ENCODE measurements around the gene ENKD1.
A peak's percentile ranks its signal among the peaks of the same experiment; 100 is the strongest.

The ENKD1 gene

DNA sequence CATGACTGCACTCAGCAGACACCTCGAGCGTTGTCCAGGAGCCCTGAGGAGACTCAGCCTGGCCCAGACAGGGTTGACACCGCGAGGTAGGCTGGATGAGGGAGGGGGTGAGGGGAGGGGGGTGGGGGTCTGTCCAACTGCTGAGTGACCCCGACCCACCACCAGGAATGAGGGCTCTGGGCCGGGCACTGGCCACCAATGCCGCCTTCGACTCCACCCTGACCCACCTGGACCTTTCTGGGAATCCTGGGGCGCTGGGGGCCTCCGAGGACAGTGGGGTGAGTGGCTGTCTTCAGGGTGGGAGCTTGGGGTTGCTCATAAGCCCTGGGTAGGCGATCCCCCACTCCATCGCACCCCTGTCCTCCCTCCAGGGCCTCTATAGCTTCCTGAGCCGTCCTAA, 18.9 kb downstream of the ENKD1 start:
- TF ChIP-seq, protein P1, sequence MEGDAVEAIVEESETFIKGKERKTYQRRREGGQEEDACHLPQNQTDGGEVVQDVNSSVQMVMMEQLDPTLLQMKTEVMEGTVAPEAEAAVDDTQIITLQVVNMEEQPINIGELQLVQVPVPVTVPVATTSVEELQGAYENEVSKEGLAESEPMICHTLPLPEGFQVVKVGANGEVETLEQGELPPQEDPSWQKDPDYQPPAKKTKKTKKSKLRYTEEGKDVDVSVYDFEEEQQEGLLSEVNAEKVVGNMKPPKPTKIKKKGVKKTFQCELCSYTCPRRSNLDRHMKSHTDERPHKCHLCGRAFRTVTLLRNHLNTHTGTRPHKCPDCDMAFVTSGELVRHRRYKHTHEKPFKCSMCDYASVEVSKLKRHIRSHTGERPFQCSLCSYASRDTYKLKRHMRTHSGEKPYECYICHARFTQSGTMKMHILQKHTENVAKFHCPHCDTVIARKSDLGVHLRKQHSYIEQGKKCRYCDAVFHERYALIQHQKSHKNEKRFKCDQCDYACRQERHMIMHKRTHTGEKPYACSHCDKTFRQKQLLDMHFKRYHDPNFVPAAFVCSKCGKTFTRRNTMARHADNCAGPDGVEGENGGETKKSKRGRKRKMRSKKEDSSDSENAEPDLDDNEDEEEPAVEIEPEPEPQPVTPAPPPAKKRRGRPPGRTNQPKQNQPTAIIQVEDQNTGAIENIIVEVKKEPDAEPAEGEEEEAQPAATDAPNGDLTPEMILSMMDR (IDR thresholded peaks at IDR 0.05; ENCODE audit: low read depth, low read length): no peak
- no peak for DNase-seq (ENCODE audit: low read depth, low spot score)
- no peak overlapping the region for H3K4me3 ChIP-seq (ENCODE audit: low read depth, low read length)
- in situ Hi-C loops (cut with HindIII; ENCODE audit: low sequenced_read_pairs): no loop called here

DNA sequence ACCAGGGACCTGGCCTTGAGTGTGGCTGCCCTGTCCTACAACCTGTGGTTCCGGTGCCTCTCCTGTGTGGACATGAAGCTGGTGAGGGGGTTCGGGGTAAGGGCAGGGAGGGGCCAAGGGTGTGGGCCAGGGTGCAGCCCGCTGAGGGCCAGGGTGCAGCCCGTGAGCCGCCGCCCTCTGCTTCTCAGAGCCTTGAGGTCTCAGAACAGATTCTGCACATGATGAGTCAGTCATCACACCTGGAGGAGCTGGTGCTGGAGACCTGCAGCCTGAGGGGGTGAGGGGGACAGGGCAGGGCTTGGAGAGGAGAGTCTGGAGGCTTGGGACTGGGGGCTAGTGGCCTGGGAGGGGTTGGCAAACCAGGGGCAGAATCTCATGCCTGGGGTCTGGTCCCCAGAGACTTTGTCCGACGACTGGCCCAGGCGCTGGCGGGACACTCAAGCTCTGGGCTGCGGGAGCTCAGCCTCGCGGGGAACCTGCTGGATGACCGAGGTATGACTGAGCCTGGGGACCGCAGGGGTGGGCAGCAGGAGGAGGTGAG, 19.4 kb downstream of the ENKD1 start:
- in situ Hi-C loops (cut with HindIII; ENCODE audit: low sequenced_read_pairs): no loop called here
- no peak for DNase-seq (ENCODE audit: low read depth, low spot score)
- H3K4me3 ChIP-seq (ENCODE audit: low read depth, low read length): no peak overlapping the region
- TF ChIP-seq, protein P1 (IDR thresholded peaks at IDR 0.05; ENCODE audit: low read depth, low read length): no peak

DNA sequence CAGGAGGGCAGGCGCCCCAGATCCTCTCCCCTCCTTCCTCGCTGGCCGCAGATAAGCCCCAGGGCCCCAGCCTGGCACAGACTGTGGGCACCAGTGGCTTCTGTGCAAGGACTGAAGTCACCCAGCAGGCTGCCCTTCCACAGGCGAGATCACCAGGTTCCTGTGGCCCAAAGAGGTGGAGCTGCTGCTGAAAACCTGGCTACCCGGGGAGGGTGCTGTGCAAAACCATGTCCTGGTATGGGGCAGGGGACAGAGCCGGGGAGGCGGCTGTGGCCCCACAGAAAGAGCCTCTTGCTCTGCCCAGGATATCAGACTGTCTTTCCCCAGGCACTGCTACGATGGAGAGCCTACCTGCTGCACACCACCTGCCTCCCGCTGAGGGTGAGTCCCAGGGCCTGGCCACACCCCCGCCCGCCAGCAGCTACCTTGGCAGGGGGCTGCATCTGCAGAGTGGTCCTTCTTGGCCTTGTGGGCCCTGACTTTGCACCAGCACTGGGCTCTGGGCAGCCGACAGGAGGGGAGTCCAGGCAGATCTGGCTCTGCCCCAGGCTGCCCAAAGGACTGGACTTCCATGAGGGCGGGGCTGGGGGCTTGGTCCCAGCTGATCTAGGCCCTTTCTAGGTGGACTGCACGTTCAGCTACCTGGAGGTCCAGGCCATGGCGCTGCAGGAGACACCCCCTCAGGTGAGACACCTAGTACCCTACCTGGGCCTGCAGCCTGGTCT, 21.0 kb downstream of the ENKD1 start:
- in situ Hi-C loops (cut with HindIII; ENCODE audit: low sequenced_read_pairs): no loop called here
- H3K4me3 ChIP-seq (ENCODE audit: low read depth, low read length): no peak overlapping the region
- TF ChIP-seq, protein P1 (IDR thresholded peaks at IDR 0.05; ENCODE audit: low read depth, low read length): no peak
- DNase-seq (ENCODE audit: low read depth, low spot score): no peak

DNA sequence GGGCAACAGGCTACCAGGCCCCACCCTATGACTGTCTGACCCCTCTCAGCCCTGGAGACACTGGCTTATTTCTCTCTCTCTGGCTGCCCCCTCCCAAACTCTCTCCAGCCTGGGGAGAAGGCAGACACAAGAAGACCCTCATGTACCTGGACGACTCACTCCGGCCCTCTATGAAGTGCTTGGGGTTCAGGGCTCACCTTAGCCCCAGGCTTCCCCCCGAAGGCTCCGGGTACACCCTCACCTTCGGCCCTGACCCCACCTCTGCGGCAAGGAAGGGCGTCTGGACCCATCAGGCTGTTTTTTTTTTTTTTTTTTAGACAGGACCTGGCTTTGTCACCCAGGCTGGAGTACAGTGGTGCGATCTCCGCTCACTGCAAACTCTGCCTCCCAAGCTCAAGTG, 22.5 kb downstream of the ENKD1 start:
- in situ Hi-C loops (cut with HindIII; ENCODE audit: low sequenced_read_pairs): no loop called here
- no peak for DNase-seq (ENCODE audit: low read depth, low spot score)
- H3K4me3 ChIP-seq (ENCODE audit: low read depth, low read length): no peak overlapping the region
- TF ChIP-seq, protein P1 (IDR thresholded peaks at IDR 0.05; ENCODE audit: low read depth, low read length): no peak

DNA sequence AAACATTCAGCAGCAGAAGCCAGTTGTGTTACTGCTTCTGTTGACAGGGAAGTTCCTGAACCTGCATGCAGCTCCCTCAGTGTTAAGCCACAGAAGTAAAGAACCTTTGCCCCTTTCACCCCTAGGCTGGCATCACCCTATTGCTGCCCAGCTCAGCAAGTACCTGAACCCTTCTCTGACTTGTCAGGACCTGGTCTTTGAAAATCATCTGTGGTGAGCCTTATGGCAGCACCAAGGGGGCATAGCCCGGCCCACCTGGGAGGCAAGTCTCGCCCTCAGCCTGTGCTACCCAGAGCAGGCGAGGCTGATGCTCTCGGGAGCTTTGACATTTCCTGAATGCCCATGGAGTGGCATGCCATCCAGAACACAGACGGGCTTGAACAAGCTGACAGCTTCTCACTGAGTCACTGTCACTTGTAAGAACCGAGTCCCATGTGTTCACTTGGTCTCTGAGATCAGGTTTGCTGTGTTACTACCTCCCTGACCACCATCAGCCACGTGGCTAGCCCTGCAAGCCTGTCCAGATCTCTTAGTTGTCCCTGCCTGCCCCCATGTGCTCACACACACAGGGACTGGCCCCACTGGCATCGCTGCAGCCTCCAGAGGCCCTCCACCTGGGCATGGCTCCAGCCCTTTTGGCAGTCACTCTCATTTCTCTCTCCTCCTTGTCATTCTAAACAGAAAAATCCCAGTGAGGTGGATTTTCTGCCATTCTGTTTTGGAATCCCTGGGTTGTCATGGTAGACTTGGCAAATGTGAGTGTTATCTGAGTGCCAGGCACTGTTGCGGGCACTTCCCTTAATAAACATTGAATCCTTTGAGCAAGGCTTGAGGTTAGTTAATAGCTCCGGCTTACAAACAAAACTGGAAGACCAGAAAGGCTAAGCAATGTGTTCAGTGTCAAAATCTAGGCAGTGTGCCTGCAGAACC, 24.5 kb downstream of the ENKD1 start:
- in situ Hi-C loops (cut with HindIII; ENCODE audit: low sequenced_read_pairs): no loop called here
- no peak overlapping the region for H3K4me3 ChIP-seq (ENCODE audit: low read depth, low read length)
- TF ChIP-seq, protein P1 (IDR thresholded peaks at IDR 0.05; ENCODE audit: low read depth, low read length): no peak
- DNase-seq (ENCODE audit: low read depth, low spot score): peak; percentile 33

DNA sequence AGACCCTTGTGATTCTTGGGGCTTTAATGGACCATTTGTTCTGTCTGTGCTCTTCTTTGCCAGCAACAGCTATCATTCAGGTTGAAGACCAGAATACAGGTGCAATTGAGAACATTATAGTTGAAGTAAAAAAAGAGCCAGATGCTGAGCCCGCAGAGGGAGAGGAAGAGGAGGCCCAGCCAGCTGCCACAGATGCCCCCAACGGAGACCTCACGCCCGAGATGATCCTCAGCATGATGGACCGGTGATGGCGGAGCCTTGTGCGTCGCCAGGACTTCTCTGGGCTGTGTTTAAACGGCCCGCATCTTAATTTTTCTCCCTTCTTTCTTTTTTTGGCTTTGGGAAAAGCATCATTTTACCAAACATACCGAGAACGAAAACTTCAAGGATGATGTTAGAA, 28.9 kb downstream of the ENKD1 start:
- in situ Hi-C loops (cut with HindIII; ENCODE audit: low sequenced_read_pairs): no loop called here
- H3K4me3 ChIP-seq (ENCODE audit: low read depth, low read length): no peak overlapping the region
- TF ChIP-seq, protein P1 (IDR thresholded peaks at IDR 0.05; ENCODE audit: low read depth, low read length): no peak
- no peak for DNase-seq (ENCODE audit: low read depth, low spot score)

Measured in astrocyte of the spinal cord (primary cell).